Endothelial cell of umbilical vein (primary cell): Measurements from ENCODE around the gene DAB2IP.

Experiments used
- EZH2 ChIP-seq: IDR thresholded peaks from 2 replicates; pipeline ENCODE4 v1.6.1; 2012; ENCODE audit warnings: borderline replicate concordance, low read depth, mild to moderate bottlenecking, moderate library complexity, low read length, inconsistent platforms; ENCODE audit not compliant: severe bottlenecking
- FOS ChIP-seq: IDR thresholded peaks from 2 replicates; pipeline ENCODE4 v1.6.1; 2011; ENCODE audit warnings: mild to moderate bottlenecking, low read length, moderate library complexity, borderline replicate concordance; ENCODE audit not compliant: insufficient read depth
- POLR2A ChIP-seq: IDR thresholded peaks from 2 replicates; pipeline ENCODE4 v1.6.1; 2012; ENCODE audit warnings: low read depth, mild to moderate bottlenecking, control low read depth, low read length
- POLR2AphosphoS5 ChIP-seq: IDR thresholded peaks from 2 replicates; pipeline ENCODE4 v1.6.1; 2012; ENCODE audit warnings: low read depth, mild to moderate bottlenecking, control low read depth, low read length, moderate library complexity; ENCODE audit not compliant: insufficient read depth
- TF ChIP-seq, protein P1 (sequence below), 2 donors: IDR thresholded peaks; 1 replicate in 1 of 2; 2 replicates in 1 of 2; pipeline ENCODE4 v1.5.1; 2011; ENCODE audit warnings: low read length in 2 of 2, mild to moderate bottlenecking in 2 of 2, moderate library complexity in 2 of 2, control low read depth in 1 of 2, inconsistent platforms in 1 of 2, low read depth in 1 of 2; ENCODE audit not compliant: insufficient read depth in 1 of 2; ENCODE audit errors: extremely low read depth in 1 of 2

DNA sequence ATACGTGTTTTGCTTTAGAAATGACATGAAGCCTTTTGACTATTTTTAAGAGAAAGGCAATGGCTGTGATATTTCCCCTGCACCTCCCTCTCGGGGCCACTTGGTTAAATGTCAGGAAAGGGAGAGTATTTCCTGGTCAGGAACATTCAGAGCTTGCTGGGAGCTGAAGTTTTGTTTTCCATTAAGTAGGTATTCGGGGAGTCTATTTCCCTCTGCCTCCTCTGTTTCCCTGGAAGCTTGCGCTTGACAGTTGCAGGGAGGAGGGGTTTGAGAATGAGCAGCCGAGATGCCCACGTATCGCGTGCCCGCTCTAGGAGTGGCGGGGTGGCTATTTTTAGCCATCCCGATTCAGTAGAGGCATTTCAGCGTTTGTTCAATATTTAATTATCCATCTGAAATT is 6.7 kb downstream of the DAB2IP start:
- TF ChIP-seq, protein P1, sequence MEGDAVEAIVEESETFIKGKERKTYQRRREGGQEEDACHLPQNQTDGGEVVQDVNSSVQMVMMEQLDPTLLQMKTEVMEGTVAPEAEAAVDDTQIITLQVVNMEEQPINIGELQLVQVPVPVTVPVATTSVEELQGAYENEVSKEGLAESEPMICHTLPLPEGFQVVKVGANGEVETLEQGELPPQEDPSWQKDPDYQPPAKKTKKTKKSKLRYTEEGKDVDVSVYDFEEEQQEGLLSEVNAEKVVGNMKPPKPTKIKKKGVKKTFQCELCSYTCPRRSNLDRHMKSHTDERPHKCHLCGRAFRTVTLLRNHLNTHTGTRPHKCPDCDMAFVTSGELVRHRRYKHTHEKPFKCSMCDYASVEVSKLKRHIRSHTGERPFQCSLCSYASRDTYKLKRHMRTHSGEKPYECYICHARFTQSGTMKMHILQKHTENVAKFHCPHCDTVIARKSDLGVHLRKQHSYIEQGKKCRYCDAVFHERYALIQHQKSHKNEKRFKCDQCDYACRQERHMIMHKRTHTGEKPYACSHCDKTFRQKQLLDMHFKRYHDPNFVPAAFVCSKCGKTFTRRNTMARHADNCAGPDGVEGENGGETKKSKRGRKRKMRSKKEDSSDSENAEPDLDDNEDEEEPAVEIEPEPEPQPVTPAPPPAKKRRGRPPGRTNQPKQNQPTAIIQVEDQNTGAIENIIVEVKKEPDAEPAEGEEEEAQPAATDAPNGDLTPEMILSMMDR (IDR thresholded peaks at IDR 0.05; ENCODE audit: extremely low read depth in 1 of 2, insufficient read depth in 1 of 2, low read depth in 1 of 2, low read length in 2 of 2): no peak
- TF ChIP-seq POLR2AphosphoS5 (no peak), EZH2 (no peak), POLR2A (no peak), FOS (no peak)
